ENCODE data around the gene MPZL1. TPM values are rescaled to one million over a fixed set of nuclear protein-coding genes. Genes with fewer than 3 reads are reported as not detected.

Gene MPZL1
- total RNA-seq, 1 donor: 358 TPM

- no peak for TF ChIP-seq CTCF (IDR thresholded peaks at IDR 0.05; ENCODE audit: insufficient read depth, low read depth, low read length)
- no peak overlapping the region for H3K4me3 ChIP-seq (ENCODE audit: low read depth, low read length)
- no peak for DNase-seq (ENCODE audit: low read depth)
Observed at GRCh38 chr1:167833904-167834303, 112.1 kb downstream of the MPZL1 start.

- TF ChIP-seq CTCF (IDR thresholded peaks at IDR 0.05; ENCODE audit: insufficient read depth, low read depth, low read length): no peak
- no peak overlapping the region for H3K4me3 ChIP-seq (ENCODE audit: low read depth, low read length)
- no peak for DNase-seq (ENCODE audit: low read depth)
Observed at GRCh38 chr1:167836197-167836596, 114.4 kb downstream of the MPZL1 start.

GRCh38 chr1:167837326-167837725 is 115.5 kb downstream of the MPZL1 start:
- TF ChIP-seq CTCF (IDR thresholded peaks at IDR 0.05; ENCODE audit: insufficient read depth, low read depth, low read length): no peak

GRCh38 chr1:167839009-167839408 is 117.2 kb downstream of the MPZL1 start:
- no peak for DNase-seq (ENCODE audit: low read depth)
- H3K4me3 ChIP-seq (ENCODE audit: low read depth, low read length): no peak overlapping the region
- no peak for TF ChIP-seq CTCF (IDR thresholded peaks at IDR 0.05; ENCODE audit: insufficient read depth, low read depth, low read length)

More at GRCh38 chr1:167837326-167837725, 115.5 kb downstream of the MPZL1 start:
- no peak overlapping the region for H3K4me3 ChIP-seq (ENCODE audit: low read depth, low read length)
- DNase-seq (ENCODE audit: low read depth): no peak

Other genes starting within 250 kb of the MPZL1 start
- not detected in 2 replicates for gene CD247, start 203.5 kb upstream of the MPZL1 start, total RNA-seq
- gene CREG1, start 168.2 kb upstream of the MPZL1 start, total RNA-seq: 22.9 and 34.1 TPM in 2 replicates
- 0.64 and 1.3 TPM in 2 replicates for gene RCSD1, start 91.8 kb upstream of the MPZL1 start, total RNA-seq
- gene ADCY10, start 192.2 kb downstream of the MPZL1 start, total RNA-seq: under 0.01 TPM in 1 of 2 replicates, not detected in the other
- 58.0 and 73.4 TPM in 2 replicates for gene DCAF6, start 214.7 kb downstream of the MPZL1 start, total RNA-seq
- 30.3 and 33.7 TPM in 2 replicates for gene MPC2, start 215.1 kb downstream of the MPZL1 start, total RNA-seq

Data from fibroblast of villous mesenchyme (primary cell).